IMR-90 (cell line): ENCODE data around the gene SLC12A4. TPM values are rescaled to one million over a fixed set of nuclear protein-coding genes. Genes with fewer than 3 reads are reported as not detected.

Experiments
- ATAC-seq: fragments of 200-7000 bp; cut with Tn5 transposase; 2 replicates; pipeline ENCODE4 v1.9.1; 2020; ENCODE audit warnings: low read depth, mild to moderate bottlenecking, moderate library complexity
- BruUV-seq: library from RNA; stranded (reverse); fragments of 400-500 nt; replicated peaks from 2 replicates; lab custom pipeline; 2021; lab: Mats Ljungman, UMichigan
- CTCF ChIA-PET: fragments of 300-600 bp; formaldehyde crosslinking; extraction: SDS; loops from one replicate; lab custom pipeline; 2021; ENCODE audit warnings: antibody characterized with exemption; lab: Yijun Ruan, JAX
- POLR2A ChIA-PET: fragments of 300-600 bp; sonication (Branson Sonifier 250); formaldehyde crosslinking; loops from one replicate; lab custom pipeline; 2022; ENCODE audit warnings: antibody characterized with exemption; ENCODE audit not compliant: unreplicated experiment; lab: Charles Lee
- DNase-seq: peaks from one replicate; pipeline ENCODE4 v3.0.0; 2013
- H2AFZ ChIP-seq: replicated peaks from 2 replicates; pipeline ENCODE3; 2013; ENCODE audit warnings: low read length, mild to moderate bottlenecking; ENCODE audit not compliant: poor library complexity
- H2AK5ac ChIP-seq: 2 replicates; pipeline ENCODE4 v1.6.1; 2013; ENCODE audit warnings: low read depth, low read length, inconsistent platforms
- H2AK9ac ChIP-seq: replicated peaks from 2 replicates; pipeline ENCODE3; 2013; ENCODE audit warnings: mild to moderate bottlenecking, low read depth, low read length, moderate library complexity; ENCODE audit not compliant: poor library complexity
- H2BK120ac ChIP-seq: 2 replicates; pipeline ENCODE4 v1.6.1; 2013; ENCODE audit warnings: low read depth, low read length, inconsistent platforms
- H2BK15ac ChIP-seq: 3 replicates; pipeline ENCODE4 v1.6.1; 2013; ENCODE audit warnings: low read depth, low read length, inconsistent platforms
- H2BK20ac ChIP-seq: 2 replicates; pipeline ENCODE4 v1.6.1; 2013; ENCODE audit warnings: low read depth, mild to moderate bottlenecking, inconsistent platforms, low read length, moderate library complexity
- H2BK5ac ChIP-seq: 2 replicates; pipeline ENCODE4 v1.6.1; 2013; ENCODE audit warnings: mild to moderate bottlenecking, low read depth, low read length, inconsistent platforms; ENCODE audit not compliant: poor library complexity, severe bottlenecking
- H3K14ac ChIP-seq: replicated peaks from 2 replicates; pipeline ENCODE4 v1.6.1; 2013; ENCODE audit warnings: low read depth, low read length, inconsistent platforms
- H3K18ac ChIP-seq: 2 replicates; pipeline ENCODE4 v1.6.1; 2013; ENCODE audit warnings: low read depth, low read length, control low read depth
- H3K23ac ChIP-seq: 2 replicates; pipeline ENCODE4 v1.6.1; 2013; ENCODE audit warnings: low read depth, low read length, inconsistent platforms
- H3K27ac ChIP-seq: 2 replicates; pipeline ENCODE4 v1.5.1; 2013; ENCODE audit warnings: mild to moderate bottlenecking, control low read depth, low read length; ENCODE audit not compliant: insufficient read depth
- H3K27me3 ChIP-seq: 2 replicates; pipeline ENCODE4 v1.6.1; 2013; ENCODE audit warnings: low read length; ENCODE audit not compliant: control insufficient read depth, insufficient read depth
- H3K36me3 ChIP-seq: 2 replicates; pipeline ENCODE4 v1.6.1; 2013; ENCODE audit warnings: low read length, mixed read lengths; ENCODE audit not compliant: control insufficient read depth, insufficient read depth
- H3K4ac ChIP-seq: 2 replicates; pipeline ENCODE4 v1.6.1; 2013; ENCODE audit warnings: low read depth, low read length, inconsistent platforms
- H3K4me1 ChIP-seq: 2 replicates; pipeline ENCODE4 v1.6.1; 2013; ENCODE audit warnings: low read length, mixed read lengths; ENCODE audit not compliant: control insufficient read depth, insufficient read depth
- H3K4me2 ChIP-seq: 2 replicates; pipeline ENCODE4 v1.6.1; 2013; ENCODE audit warnings: low read depth, mild to moderate bottlenecking, control low read depth, low read length, moderate library complexity
- H3K4me3 ChIP-seq: 2 replicates; pipeline ENCODE4 v1.5.1; 2013; ENCODE audit warnings: low read depth, mild to moderate bottlenecking, control low read depth, low read length, moderate library complexity; ENCODE audit not compliant: insufficient read depth
- H3K56ac ChIP-seq: 2 replicates; pipeline ENCODE4 v1.6.1; 2013; ENCODE audit warnings: low read length, inconsistent platforms; ENCODE audit not compliant: insufficient read depth; ENCODE audit errors: extremely low read depth
- H3K79me1 ChIP-seq, 2 experiments: 2 replicates each; pipeline ENCODE4 v1.6.1; 2013; ENCODE audit warnings: low read length in 2 of 2, inconsistent platforms in 1 of 2, low read depth in 1 of 2
- H3K9ac ChIP-seq: 2 replicates; pipeline ENCODE4 v1.6.1; 2013; ENCODE audit warnings: low read depth, low read length, control low read depth
- H3K9me1 ChIP-seq: 2 replicates; pipeline ENCODE4 v1.6.1; 2013; ENCODE audit warnings: low read length, inconsistent platforms; ENCODE audit not compliant: insufficient read depth
- H3K9me3 ChIP-seq: 2 replicates; pipeline ENCODE4 v1.6.1; 2013; ENCODE audit warnings: low read length; ENCODE audit not compliant: control insufficient read depth, insufficient read depth
- H4K20me1 ChIP-seq: 2 replicates; pipeline ENCODE4 v1.6.1; 2013; ENCODE audit warnings: low read length, inconsistent platforms; ENCODE audit not compliant: insufficient read depth
- H4K5ac ChIP-seq: 2 replicates; pipeline ENCODE4 v1.6.1; 2013; ENCODE audit warnings: mild to moderate bottlenecking, low read depth, low read length, control low read depth
- H4K8ac ChIP-seq, 2 experiments: 2 replicates each; pipeline ENCODE4 v1.6.1; 2013; ENCODE audit warnings: low read depth in 2 of 2, low read length in 2 of 2, control low read depth in 1 of 2, inconsistent platforms in 1 of 2
- H4K91ac ChIP-seq: 2 replicates; pipeline ENCODE4 v1.6.1; 2013; ENCODE audit warnings: low read depth, low read length, inconsistent platforms; ENCODE audit not compliant: insufficient read depth
- BHLHE40 ChIP-seq: fragments of 150-350 bp; IDR thresholded peaks from 2 replicates; pipeline ENCODE4 v1.6.1; 2016; ENCODE audit warnings: mild to moderate bottlenecking, low read depth, low read length
- CEBPB ChIP-seq: IDR thresholded peaks from 2 replicates; pipeline ENCODE4 v1.6.1; 2012; ENCODE audit warnings: low read depth, low read length, improper control_type of control experiment
- CTCF ChIP-seq: conservative IDR thresholded peaks from 2 replicates; pipeline ENCODE4 v1.5.1; 2012; ENCODE audit warnings: mild to moderate bottlenecking, low read depth, low read length, improper control_type of control experiment
- ELK1 ChIP-seq: fragments of 150-350 bp; IDR thresholded peaks from 2 replicates; pipeline ENCODE4 v1.6.1; 2016; ENCODE audit warnings: low read depth, mild to moderate bottlenecking, low read length, moderate library complexity, borderline replicate concordance
- FOS ChIP-seq: fragments of 150-350 bp; IDR thresholded peaks from 2 replicates; pipeline ENCODE4 v1.6.1; 2016; ENCODE audit warnings: low read depth, low read length
- MAFK ChIP-seq: IDR thresholded peaks from 2 replicates; pipeline ENCODE4 v1.6.1; 2012; ENCODE audit warnings: low read depth, low read length, improper control_type of control experiment
- MAZ ChIP-seq: IDR thresholded peaks from 2 replicates; pipeline ENCODE4 v1.6.1; 2012; ENCODE audit warnings: low read depth, mild to moderate bottlenecking, low read length, improper control_type of control experiment, moderate library complexity, borderline replicate concordance
- NFE2L2 ChIP-seq: fragments of 150-350 bp; IDR thresholded peaks from 2 replicates; pipeline ENCODE4 v1.6.1; 2016; ENCODE audit warnings: low read depth, mild to moderate bottlenecking, low read length
- POLR2A ChIP-seq: IDR thresholded peaks from 2 replicates; pipeline ENCODE4 v1.6.1; 2012; ENCODE audit warnings: mild to moderate bottlenecking, low read depth, low read length
- RAD21 ChIP-seq: IDR thresholded peaks from 2 replicates; pipeline ENCODE4 v1.6.1; 2012; ENCODE audit warnings: low read length, improper control_type of control experiment
- RCOR1 ChIP-seq: IDR thresholded peaks from 2 replicates; pipeline ENCODE4 v1.6.1; 2012; ENCODE audit warnings: mild to moderate bottlenecking, low read length, improper control_type of control experiment; ENCODE audit not compliant: insufficient replicate concordance
- RFX5 ChIP-seq: IDR thresholded peaks from 2 replicates; pipeline ENCODE4 v1.8.0; 2012; ENCODE audit warnings: low read depth, mild to moderate bottlenecking, low read length, moderate library complexity
- SMC3 ChIP-seq: fragments of 150-350 bp; IDR thresholded peaks from 2 replicates; pipeline ENCODE4 v1.6.1; 2016; ENCODE audit warnings: low read depth, mild to moderate bottlenecking, antibody characterized with exemption, low read length, moderate library complexity
- USF2 ChIP-seq: fragments of 150-350 bp; IDR thresholded peaks from 2 replicates; pipeline ENCODE4 v1.6.1; 2017; ENCODE audit warnings: mild to moderate bottlenecking, antibody characterized with exemption, low read length, low read depth
- WGBS, 2 experiments: methylation state at CpG; one replicate each; pipeline versions ENCODE4 v1.1.5 to v1.1.7; 2013; ENCODE audit warnings: missing lambda C conversion rate in 2 of 2; ENCODE audit not compliant: insufficient read length in 1 of 2; ENCODE audit errors: extremely low coverage in 2 of 2; 5-methylcytosine and 5-hydroxymethylcytosine counted together
- dilution Hi-C: fragments of 300-500 bp; cut with HindIII; formaldehyde crosslinking; loops from one replicate; pipeline ENCODE4 v1.14.3; 2018; ENCODE audit warnings: low sequenced_read_pairs; ENCODE audit not compliant: unreplicated experiment
- in situ Hi-C: fragments of 300-500 bp; cut with MboI; formaldehyde crosslinking; loops from 3 replicates; pipeline ENCODE4 v1.14.3; 2019; ENCODE audit warnings: low sequenced_read_pairs, inconsistent platforms, mixed read lengths
- intact Hi-C: fragments of 100-400 bp; cut with micrococcal nuclease; formaldehyde crosslinking; loops from 2 replicates; pipeline ENCODE4 v1.10.0; 2022
- polyA plus RNA-seq, 3 experiments: library from polyadenylated mRNA; depleted of rRNA; stranded (reverse); fragments of >200 nt; gene quantifications; 2 replicates each; pipeline ENCODE4 v1.2.3, GENCODE V29; 2012; ENCODE audit warnings: low replicate concordance in 1 of 3
- total RNA-seq: library from RNA; depleted of rRNA; stranded (reverse); fragments of >200 nt; gene quantifications from 2 replicates; pipeline ENCODE4 v1.2.3, GENCODE V29; 2012

Gene SLC12A4
- total and polyA plus RNA-seq, 2 of the 4 experiments (the other 2 are of a cell fraction), result 36.6 to 132 TPM

- H2AK5ac ChIP-seq, result no peak overlapping the region
Measured at GRCh38 chr16:68000450-68000849, 32.0 kb upstream of the SLC12A4 start.

More at GRCh38 chr16:68000450-68000849, 32.0 kb upstream of the SLC12A4 start:
- Histone ChIP-seq H3K14ac (peak overlapping the region; percentile 52; the same call in 1 of the 2 replicates), H3K27me3 (no peaks in the 10 kb centered on the region), H4K91ac (peak overlapping the region; percentile 8; the same call in 1 of the 2 replicates), H4K5ac (0 out of 2 replicates have a peak overlapping the region, but pooled peaks have one; percentile 13), H2BK15ac (0 out of 3 replicates have a peak overlapping the region, but pooled peaks have one; percentile 14), H3K23ac (peak overlapping the region; percentile 23; the same call in 1 of the 2 replicates), H3K36me3 (no peaks in the 10 kb centered on the region), H3K4me2 (0 out of 2 replicates have a peak overlapping the region, but pooled peaks have one; percentile 20), H3K9ac (0 out of 2 replicates have a peak overlapping the region, but pooled peaks have one; percentile 19), H3K4me1 (peaks cover 5% of the 10 kb centered on the region), H3K56ac (no peak overlapping the region), H4K20me1 (no peaks in the 10 kb centered on the region), H3K27ac (no peak overlapping the region), H4K8ac (peak overlapping the region; percentile 11 to 26; a peak in 2 of 4 replicates), H3K18ac (no peak overlapping the region), H3K4ac (0 out of 2 replicates have a peak overlapping the region, but pooled peaks have one; percentile 46), H3K79me1 (no peaks in the 10 kb centered on the region), H2AFZ (peak overlapping the region; percentile 63), H3K9me1 (peaks cover 14% of the 10 kb centered on the region), H2AK9ac (no peak overlapping the region), H2BK120ac (peak overlapping the region; percentile 6), H2BK5ac (no peak overlapping the region), H3K4me3 (no peak overlapping the region), H2BK20ac (0 out of 2 replicates have a peak overlapping the region, but pooled peaks have one; percentile 0), H3K9me3 (no peaks in the 10 kb centered on the region)
- ATAC-seq (peak; percentile 51; the same call in 1 of the 2 replicates), DNase-seq (no peak)
- ChIA-PET POLR2A (no interaction called here), CTCF (no interaction called here)
- dilution Hi-C loops (no loop called here), intact Hi-C loops (no loop called here), in situ Hi-C loops (no loop called here)
- WGBS, 2 experiments, result no CpG with 5 or more reads among the region's 3 CpGs
- TF ChIP-seq RFX5 (no peak), FOS (no peak), MAFK (no peak), MAZ (no peak), ELK1 (no peak), NFE2L2 (no peak), CEBPB (no peak), USF2 (no peak), BHLHE40 (no peak), SMC3 (no peak), RAD21 (no peak), CTCF (no peak), RCOR1 (no peak), POLR2A (no peak)
- BruUV-seq, result no TSS peak
